ENCODE measurements around the gene NAP1L1. TPM values are rescaled to one million over a fixed set of nuclear protein-coding genes. Genes with fewer than 3 reads are reported as not detected.
A peak's percentile ranks its signal among the peaks of the same experiment; 100 is the strongest.

Gene NAP1L1
- total and polyA plus RNA-seq, 2 donors, result 334 to 358 TPM

GRCh38 chr12:76028571-76029277, 55.8 kb downstream of the NAP1L1 start:
- Histone ChIP-seq H3K36me3 (ENCODE audit: insufficient read depth) (no peaks in the 10 kb centered on the region), H3K27ac (ENCODE audit: low read depth) (peak overlapping the region; percentile 39), H3K4me3 (ENCODE audit: low read depth, low read length) (peak overlapping the region; percentile 16), H3K4me1 (ENCODE audit: insufficient read depth) (no peaks in the 10 kb centered on the region)
- WGBS, result 48% methylated on average over 3 of the region's 3 CpGs
- no peak for DNase-seq (ENCODE audit: extremely low spot score)

- no peak overlapping the region for H3K4me3 ChIP-seq (ENCODE audit: low read depth, low read length)
- H3K27ac ChIP-seq (ENCODE audit: low read depth), result no peak overlapping the region
- 64% methylated on average over 1 of the region's 1 CpG for WGBS
- no peaks in the 10 kb centered on the region for H3K36me3 ChIP-seq (ENCODE audit: insufficient read depth)
- no peaks in the 10 kb centered on the region for H3K4me1 ChIP-seq (ENCODE audit: insufficient read depth)
- DNase-seq (ENCODE audit: extremely low spot score), result no peak
These were observed 57.8 kb downstream of the NAP1L1 start for GRCh38 chr12:76026643-76027063.

- Histone ChIP-seq H3K27ac (ENCODE audit: low read depth) (no peak overlapping the region), H3K36me3 (ENCODE audit: insufficient read depth) (no peaks in the 10 kb centered on the region), H3K4me3 (ENCODE audit: low read depth, low read length) (no peak overlapping the region), H3K4me1 (ENCODE audit: insufficient read depth) (no peaks in the 10 kb centered on the region)
- WGBS, result 71% methylated on average over 7 of the region's 7 CpGs
- DNase-seq (ENCODE audit: extremely low spot score), result no peak
These were observed 58.6 kb downstream of the NAP1L1 start for GRCh38 chr12:76025601-76026575.

GRCh38 chr12:76024942-76025600, 59.4 kb downstream of the NAP1L1 start:
- DNase-seq (ENCODE audit: extremely low spot score), result no peak
- H3K27ac ChIP-seq (ENCODE audit: low read depth), result no peak overlapping the region
- 73% methylated on average over 3 of the region's 3 CpGs for WGBS
- peaks cover 2% of the 10 kb centered on the region for H3K4me1 ChIP-seq (ENCODE audit: insufficient read depth)
- H3K4me3 ChIP-seq (ENCODE audit: low read depth, low read length), result no peak overlapping the region
- no peaks in the 10 kb centered on the region for H3K36me3 ChIP-seq (ENCODE audit: insufficient read depth)

GRCh38 chr12:76024102-76024781, 60.2 kb downstream of the NAP1L1 start:
- Histone ChIP-seq H3K4me1 (ENCODE audit: insufficient read depth) (peaks cover 2% of the 10 kb centered on the region), H3K36me3 (ENCODE audit: insufficient read depth) (no peaks in the 10 kb centered on the region), H3K4me3 (ENCODE audit: low read depth, low read length) (no peak overlapping the region), H3K27ac (ENCODE audit: low read depth) (no peak overlapping the region)
- no peak for DNase-seq (ENCODE audit: extremely low spot score)
- 87% methylated on average over 8 of the region's 8 CpGs for WGBS

GRCh38 chr12:76023069-76023690, 61.3 kb downstream of the NAP1L1 start:
- Histone ChIP-seq H3K4me1 (ENCODE audit: insufficient read depth) (peaks cover 2% of the 10 kb centered on the region), H3K4me3 (ENCODE audit: low read depth, low read length) (no peak overlapping the region), H3K27ac (ENCODE audit: low read depth) (no peak overlapping the region), H3K36me3 (ENCODE audit: insufficient read depth) (no peaks in the 10 kb centered on the region)
- DNase-seq (ENCODE audit: extremely low spot score), result no peak
- WGBS, result 90% methylated on average over 2 of the region's 2 CpGs

GRCh38 chr12:76022506-76022905, 62.0 kb downstream of the NAP1L1 start:
- Histone ChIP-seq H3K36me3 (ENCODE audit: insufficient read depth) (no peaks in the 10 kb centered on the region), H3K27ac (ENCODE audit: low read depth) (peak overlapping the region; percentile 15), H3K4me3 (ENCODE audit: low read depth, low read length) (no peak overlapping the region), H3K4me1 (ENCODE audit: insufficient read depth) (peaks cover 2% of the 10 kb centered on the region)
- no peak for DNase-seq (ENCODE audit: extremely low spot score)
- WGBS, result 94% methylated on average over 3 of the region's 3 CpGs

- Histone ChIP-seq H3K4me1 (ENCODE audit: insufficient read depth) (peaks cover 2% of the 10 kb centered on the region), H3K36me3 (ENCODE audit: insufficient read depth) (no peaks in the 10 kb centered on the region), H3K27ac (ENCODE audit: low read depth) (peak overlapping the region; percentile 85), H3K4me3 (ENCODE audit: low read depth, low read length) (no peak overlapping the region)
- DNase-seq (ENCODE audit: extremely low spot score), result no peak
- 61% methylated on average over 15 of the region's 15 CpGs for WGBS
These were observed 63.5 kb downstream of the NAP1L1 start for GRCh38 chr12:76020731-76021672.

- no peak for DNase-seq (ENCODE audit: extremely low spot score)
- H3K27ac ChIP-seq (ENCODE audit: low read depth), result peak overlapping the region; percentile 85
- no peak overlapping the region for H3K4me3 ChIP-seq (ENCODE audit: low read depth, low read length)
- H3K36me3 ChIP-seq (ENCODE audit: insufficient read depth), result no peaks in the 10 kb centered on the region
- 79% methylated on average over 5 of the region's 5 CpGs for whole genome bisulfite sequencing
- peaks cover 2% of the 10 kb centered on the region for H3K4me1 ChIP-seq (ENCODE audit: insufficient read depth)
These were observed 64.2 kb downstream of the NAP1L1 start for GRCh38 chr12:76020281-76020680.

GRCh38 chr12:76018672-76019071, 65.8 kb downstream of the NAP1L1 start:
- H3K27ac ChIP-seq (ENCODE audit: low read depth), result no peak overlapping the region
- no peak for DNase-seq (ENCODE audit: extremely low spot score)
- H3K4me1 ChIP-seq (ENCODE audit: insufficient read depth), result peaks cover 2% of the 10 kb centered on the region
- H3K36me3 ChIP-seq (ENCODE audit: insufficient read depth), result no peaks in the 10 kb centered on the region
- no peak overlapping the region for H3K4me3 ChIP-seq (ENCODE audit: low read depth, low read length)
- 82% methylated on average over 1 of the region's 1 CpG for WGBS

GRCh38 chr12:76018111-76018510, 66.4 kb downstream of the NAP1L1 start:
- Histone ChIP-seq H3K4me1 (ENCODE audit: insufficient read depth) (peaks cover 2% of the 10 kb centered on the region), H3K4me3 (ENCODE audit: low read depth, low read length) (no peak overlapping the region), H3K36me3 (ENCODE audit: insufficient read depth) (no peaks in the 10 kb centered on the region), H3K27ac (ENCODE audit: low read depth) (no peak overlapping the region)
- DNase-seq (ENCODE audit: extremely low spot score), result no peak
- WGBS, result 59% methylated on average over 6 of the region's 6 CpGs

- Histone ChIP-seq H3K4me3 (ENCODE audit: low read depth, low read length) (no peak overlapping the region), H3K27ac (ENCODE audit: low read depth) (no peak overlapping the region), H3K4me1 (ENCODE audit: insufficient read depth) (no peaks in the 10 kb centered on the region), H3K36me3 (ENCODE audit: insufficient read depth) (no peaks in the 10 kb centered on the region)
- no peak for DNase-seq (ENCODE audit: extremely low spot score)
- 78% methylated on average over 8 of the region's 8 CpGs for WGBS
These were observed 70.5 kb downstream of the NAP1L1 start for GRCh38 chr12:76014007-76014406.

All from urinary bladder (tissue), 4 donors.